DND-41 (cell line): ENCODE results near the gene DNAAF5.

Experiments
- CTCF ChIP-seq: IDR thresholded peaks from 2 replicates; pipeline ENCODE4 v1.5.1; 2012; ENCODE audit warnings: borderline replicate concordance, low read length, moderate library complexity, mild to moderate bottlenecking; ENCODE audit not compliant: poor library complexity, severe bottlenecking; ENCODE audit errors: extremely low read depth
- EZH2 ChIP-seq: IDR thresholded peaks from 3 replicates; pipeline ENCODE4 v1.6.1; 2012; ENCODE audit warnings: borderline replicate concordance, low read depth, mild to moderate bottlenecking, moderate library complexity, low read length, inconsistent platforms; ENCODE audit not compliant: severe bottlenecking

- TF ChIP-seq CTCF, result no peak
- no peak for TF ChIP-seq EZH2
Observed at GRCh38 chr7:721619-722248, 4.8 kb upstream of the DNAAF5 start.
